Stimulated activated CD4-positive, alpha-beta T cell treated with anti-CD3 and anti-CD28 coated beads, Interleukin-2, amount 100 ng/mL, for 4 hours (primary cell): Measurements from ENCODE around the gene MSRB3.

Experiments
- DNase-seq: peaks from one replicate; pipeline ENCODE4 v3.0.0-alpha.2; 2020; ENCODE audit warnings: low read depth

MSRB3 gene

DNA sequence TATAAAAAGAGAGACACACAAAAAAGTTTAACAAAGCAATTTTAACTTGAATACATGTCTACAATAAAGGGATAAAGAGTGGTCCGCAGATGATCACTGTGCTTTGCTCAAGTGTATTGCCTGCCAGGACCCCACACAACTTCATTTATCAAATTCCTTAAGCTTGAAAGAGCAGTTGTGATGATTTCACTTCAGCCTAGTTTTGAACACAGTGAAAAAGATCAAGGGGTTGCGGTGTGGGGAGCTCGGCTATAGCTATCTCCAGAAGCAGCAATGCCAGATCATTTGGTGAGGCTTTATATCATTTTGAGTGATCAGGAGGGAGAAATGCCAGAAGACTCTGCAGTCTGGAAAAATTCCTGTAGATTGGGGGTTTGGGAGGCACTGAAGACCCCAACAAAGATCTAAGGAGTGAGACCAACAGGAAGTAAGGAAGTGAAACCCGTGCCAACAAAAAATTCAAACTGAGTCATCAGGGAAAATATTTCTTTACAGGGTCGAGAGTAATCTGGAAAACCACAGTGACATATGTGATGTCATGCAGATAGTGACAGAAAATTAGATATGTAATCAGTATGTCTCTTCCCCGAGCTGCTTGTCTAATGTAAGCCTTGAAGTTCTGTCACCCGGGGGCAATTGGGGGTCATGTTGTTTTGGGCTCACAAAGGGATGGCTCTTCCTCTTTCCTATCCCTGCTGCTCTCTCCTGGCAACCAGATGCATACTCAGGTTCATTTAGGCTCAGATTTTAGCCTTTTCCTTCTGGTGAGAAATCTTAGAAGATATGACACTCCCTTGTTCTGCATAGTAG is 221.8 kb downstream of the MSRB3 start:
- DNase-seq: no peak

DNA sequence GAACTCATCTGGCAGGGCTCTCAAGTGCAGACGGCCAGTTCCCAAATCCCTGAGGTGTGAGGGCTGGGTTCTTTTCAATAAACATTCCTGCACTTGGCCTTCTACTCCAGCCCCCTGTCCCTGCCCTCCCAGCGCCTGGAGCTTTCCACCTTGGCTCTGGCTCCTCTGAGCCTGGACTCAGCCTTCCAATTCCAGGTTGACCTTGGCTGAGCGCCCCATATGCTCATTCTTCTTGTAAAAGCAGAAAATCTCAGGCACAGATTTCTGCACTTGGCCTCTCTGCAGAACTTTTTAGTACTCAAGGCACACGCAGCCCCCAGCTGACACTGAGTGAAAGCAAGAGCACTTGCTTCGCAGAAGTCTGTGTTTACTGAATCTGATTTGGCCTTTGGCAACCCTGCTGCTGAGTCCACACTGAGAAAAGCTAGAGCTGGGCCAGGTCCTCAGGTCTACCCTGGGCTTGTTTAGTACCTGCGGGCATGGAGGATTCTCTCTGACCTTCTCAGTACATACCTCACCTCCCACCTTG is 222.7 kb downstream of the MSRB3 start:
- no peak for DNase-seq

GRCh38 chr12:65501935-65502334 is 223.5 kb downstream of the MSRB3 start:
- no peak for DNase-seq

DNA sequence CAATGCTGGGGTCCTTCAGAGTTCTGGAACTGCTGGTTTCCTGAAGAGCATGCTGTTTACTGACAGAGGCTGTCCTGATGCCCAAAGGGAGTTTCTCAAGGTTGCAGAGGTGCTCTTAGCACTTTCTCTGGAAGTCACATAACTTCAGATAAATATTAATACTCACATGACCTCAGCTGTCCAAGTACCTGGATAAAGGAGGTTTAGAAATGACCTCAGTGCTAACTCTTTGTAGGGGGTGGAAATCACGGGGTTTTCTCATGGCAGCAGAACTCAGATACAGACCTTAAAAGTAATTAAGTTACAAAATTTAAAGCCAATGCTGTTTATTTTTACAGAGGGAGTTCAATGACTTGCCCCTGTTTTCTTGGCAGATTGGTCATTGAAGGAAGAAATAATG is 225.9 kb downstream of the MSRB3 start:
- DNase-seq: no peak

GRCh38 chr12:65505386-65506121 is 227.1 kb downstream of the MSRB3 start:
- DNase-seq: no peak

DNA sequence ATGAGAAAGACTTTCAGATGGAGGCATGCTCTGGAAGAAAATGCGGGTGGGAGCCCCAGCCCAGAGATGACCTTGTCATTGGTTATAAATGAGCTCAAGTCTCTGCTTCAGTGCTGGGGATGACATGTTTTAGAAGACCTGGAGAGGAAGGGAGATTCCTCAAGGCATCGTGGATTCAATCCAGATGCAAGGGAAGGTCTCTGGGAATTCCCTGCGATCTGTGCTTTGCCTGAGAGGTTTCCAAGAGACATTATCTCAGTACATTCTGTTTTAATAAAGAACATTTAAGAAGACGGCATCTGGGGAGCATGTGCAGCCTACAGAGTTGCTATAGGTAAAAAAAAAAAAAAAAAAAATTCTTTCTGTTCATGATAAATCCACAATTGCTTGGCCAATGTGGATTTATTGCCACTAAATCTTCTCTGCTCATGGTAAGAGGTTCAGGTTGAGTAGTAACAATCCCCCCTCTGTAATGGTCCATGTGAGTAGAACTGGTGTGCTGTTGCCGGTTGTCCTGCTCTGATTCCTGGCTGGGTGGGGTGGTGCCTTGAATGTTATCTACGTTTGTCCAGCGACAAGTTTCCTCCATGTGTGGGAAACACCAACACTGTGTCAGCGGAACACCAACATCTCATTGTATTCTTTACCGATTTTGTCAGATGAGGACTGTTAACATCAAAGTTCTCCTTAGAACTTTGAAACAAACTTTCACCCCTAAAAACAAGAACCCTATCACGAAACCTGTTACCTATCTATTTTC is 230.0 kb downstream of the MSRB3 start:
- no peak for DNase-seq

- DNase-seq: no peak
Measured at GRCh38 chr12:65510007-65510406, 231.5 kb downstream of the MSRB3 start.

DNA sequence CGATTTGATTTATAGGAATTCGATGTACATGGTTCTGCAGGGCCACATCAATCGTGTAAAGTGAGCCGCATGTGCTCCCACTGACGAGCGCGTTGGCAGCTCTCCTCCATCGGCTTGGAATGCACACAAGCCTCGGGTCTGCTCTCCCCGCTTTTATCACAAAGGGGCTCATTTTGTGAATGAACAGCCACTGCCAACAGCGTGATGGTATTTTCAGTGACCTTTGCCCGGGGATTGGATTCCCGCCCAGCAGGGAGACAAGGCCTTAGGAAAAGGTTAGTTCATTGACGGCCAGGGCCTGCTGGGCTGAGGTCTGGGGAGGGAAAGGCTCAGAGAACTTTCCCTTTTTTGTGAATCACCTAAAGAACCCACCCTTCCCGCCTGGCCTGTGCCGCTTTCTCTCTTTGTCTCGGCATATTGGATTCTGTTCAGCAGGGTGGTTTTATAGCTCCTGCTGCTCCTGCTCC is 232.1 kb downstream of the MSRB3 start:
- DNase-seq: no peak

DNA sequence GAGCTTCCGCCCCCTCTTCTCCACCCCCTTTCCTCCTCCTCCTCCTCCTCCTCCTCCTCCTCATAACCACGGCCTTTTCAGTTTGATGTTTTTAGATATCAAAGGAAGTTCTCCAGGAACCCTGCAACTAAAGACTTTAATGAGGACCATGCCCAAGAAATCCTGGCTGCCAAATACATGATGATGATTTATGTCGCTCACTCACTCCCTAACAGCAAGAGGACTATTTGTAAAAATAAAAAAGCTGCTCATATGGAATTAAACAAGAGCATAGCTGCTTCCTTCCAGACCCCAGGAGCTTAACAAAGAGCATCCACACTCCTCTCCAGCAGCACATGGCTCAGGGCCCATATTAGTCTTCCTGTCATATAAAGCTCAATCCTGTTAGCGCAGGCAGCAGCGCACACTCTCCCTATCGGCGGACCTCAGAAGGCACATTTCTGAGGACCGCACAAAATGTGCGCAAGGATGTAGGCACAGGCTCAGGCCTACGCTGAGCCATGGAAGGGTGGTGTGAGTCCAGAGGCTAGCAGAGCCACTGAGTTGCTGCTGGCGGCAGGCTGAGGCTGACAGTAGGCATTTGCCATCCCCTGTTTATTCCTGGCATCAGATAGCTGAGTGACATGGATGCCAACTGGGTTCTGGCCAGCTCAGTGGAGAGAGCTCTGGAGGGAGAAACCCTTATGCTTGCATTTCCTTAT is 232.8 kb downstream of the MSRB3 start:
- DNase-seq: no peak

GRCh38 chr12:65511912-65512311 is 233.4 kb downstream of the MSRB3 start:
- no peak for DNase-seq
